ENCODE data around the gene WDR47.
"Not testable (repeated sequence)": the region's sequence is repeated elsewhere in the genome, so short reads cannot be mapped to it uniquely, and the experiment has no call there.

Gene WDR47

GRCh38 chr1:109069294-109069693, 27.4 kb upstream of the WDR47 start:
- no peak overlapping the region for H3K4me3 ChIP-seq (ENCODE audit: low read length)
- TF ChIP-seq CTCF (conservative IDR thresholded peaks at IDR 0.05; ENCODE audit: low read length) = no peak
- no peak for DNase-seq (ENCODE audit: low read depth)

- H3K4me3 ChIP-seq (ENCODE audit: low read length) = no peak overlapping the region
These were observed 26.0 kb upstream of the WDR47 start for GRCh38 chr1:109067883-109068282.

GRCh38 chr1:109065137-109065536, 23.2 kb upstream of the WDR47 start:
- no peak for TF ChIP-seq CTCF (conservative IDR thresholded peaks at IDR 0.05; ENCODE audit: low read length)
- DNase-seq (ENCODE audit: low read depth) = no peak
- no peak overlapping the region for H3K4me3 ChIP-seq (ENCODE audit: low read length)

More at GRCh38 chr1:109067883-109068282, 26.0 kb upstream of the WDR47 start:
- DNase-seq (ENCODE audit: low read depth) = no peak
- TF ChIP-seq CTCF (conservative IDR thresholded peaks at IDR 0.05; ENCODE audit: low read length) = no peak

- H3K4me3 ChIP-seq (ENCODE audit: low read length) = no peak overlapping the region
- DNase-seq (ENCODE audit: low read depth) = no peak
- no peak for TF ChIP-seq CTCF (conservative IDR thresholded peaks at IDR 0.05; ENCODE audit: low read length)
These were observed 19.3 kb upstream of the WDR47 start for GRCh38 chr1:109061183-109061582.

GRCh38 chr1:109060707-109061106, 18.8 kb upstream of the WDR47 start:
- H3K4me3 ChIP-seq (ENCODE audit: low read length) = no peak overlapping the region
- DNase-seq (ENCODE audit: low read depth) = no peak
- TF ChIP-seq CTCF (conservative IDR thresholded peaks at IDR 0.05; ENCODE audit: low read length) = no peak

GRCh38 chr1:109059026-109059425, 17.1 kb upstream of the WDR47 start:
- TF ChIP-seq CTCF (conservative IDR thresholded peaks at IDR 0.05; ENCODE audit: low read length) = no peak
- DNase-seq (ENCODE audit: low read depth) = no peak
- H3K4me3 ChIP-seq (ENCODE audit: low read length) = no peak overlapping the region

GRCh38 chr1:109056064-109056463, 14.2 kb upstream of the WDR47 start:
- DNase-seq (ENCODE audit: low read depth) = no peak
- TF ChIP-seq CTCF (conservative IDR thresholded peaks at IDR 0.05; ENCODE audit: low read length) = no peak
- no peak overlapping the region for H3K4me3 ChIP-seq (ENCODE audit: low read length)

- H3K4me3 ChIP-seq (ENCODE audit: low read length); DNase-seq (ENCODE audit: low read depth): not testable (repeated sequence)
These were observed 10.2 kb upstream of the WDR47 start for GRCh38 chr1:109052145-109052544.

Measured in AG10803 (cell line).